SK-N-SH (cell line): ENCODE results near the gene SETBP1.

Experiments
- EP300 ChIP-seq, 2 experiments: IDR thresholded peaks; 2 replicates each; pipeline versions ENCODE4 v1.4.0 to v1.6.1; 2012; ENCODE audit warnings: borderline replicate concordance in 1 of 2, low read depth in 1 of 2, low read length in 1 of 2
- FOXJ3 ChIP-seq: sonication (generic); formaldehyde crosslinking; IDR thresholded peaks from 2 replicates; pipeline ENCODE4 v1.5.1; 2020; ENCODE audit warnings: mild to moderate bottlenecking, missing genetic modification reagents
- FOXM1 ChIP-seq: IDR thresholded peaks from 2 replicates; pipeline ENCODE4 v1.4.0; 2012; ENCODE audit warnings: low read depth, mild to moderate bottlenecking
- MXI1 ChIP-seq: IDR thresholded peaks from 2 replicates; pipeline ENCODE4 v1.6.1; 2012; ENCODE audit warnings: mild to moderate bottlenecking, low read depth, low read length, improper control_type of control experiment
- NFIC ChIP-seq: IDR thresholded peaks from 2 replicates; pipeline ENCODE4 v1.4.0; 2012; ENCODE audit warnings: borderline replicate concordance
- POLR2AphosphoS5 ChIP-seq: IDR thresholded peaks from 2 replicates; pipeline ENCODE4 v1.6.1; 2012; ENCODE audit warnings: low read depth, low read length
- TF ChIP-seq, protein P1 (sequence below): fragments of 200-600 bp; sonication (generic); IDR thresholded peaks from 2 replicates; pipeline ENCODE4 v1.6.1; 2017; ENCODE audit warnings: antibody characterized with exemption, mild to moderate bottlenecking, moderate library complexity
- TF ChIP-seq, protein P2 (sequence below): IDR thresholded peaks from 2 replicates; pipeline ENCODE4 v1.6.1; 2012; ENCODE audit warnings: mild to moderate bottlenecking, low read depth, low read length, moderate library complexity
- TF ChIP-seq, protein P3 (sequence below): IDR thresholded peaks from 2 replicates; pipeline ENCODE4 v1.4.0; 2012; ENCODE audit warnings: low read depth

DNA sequence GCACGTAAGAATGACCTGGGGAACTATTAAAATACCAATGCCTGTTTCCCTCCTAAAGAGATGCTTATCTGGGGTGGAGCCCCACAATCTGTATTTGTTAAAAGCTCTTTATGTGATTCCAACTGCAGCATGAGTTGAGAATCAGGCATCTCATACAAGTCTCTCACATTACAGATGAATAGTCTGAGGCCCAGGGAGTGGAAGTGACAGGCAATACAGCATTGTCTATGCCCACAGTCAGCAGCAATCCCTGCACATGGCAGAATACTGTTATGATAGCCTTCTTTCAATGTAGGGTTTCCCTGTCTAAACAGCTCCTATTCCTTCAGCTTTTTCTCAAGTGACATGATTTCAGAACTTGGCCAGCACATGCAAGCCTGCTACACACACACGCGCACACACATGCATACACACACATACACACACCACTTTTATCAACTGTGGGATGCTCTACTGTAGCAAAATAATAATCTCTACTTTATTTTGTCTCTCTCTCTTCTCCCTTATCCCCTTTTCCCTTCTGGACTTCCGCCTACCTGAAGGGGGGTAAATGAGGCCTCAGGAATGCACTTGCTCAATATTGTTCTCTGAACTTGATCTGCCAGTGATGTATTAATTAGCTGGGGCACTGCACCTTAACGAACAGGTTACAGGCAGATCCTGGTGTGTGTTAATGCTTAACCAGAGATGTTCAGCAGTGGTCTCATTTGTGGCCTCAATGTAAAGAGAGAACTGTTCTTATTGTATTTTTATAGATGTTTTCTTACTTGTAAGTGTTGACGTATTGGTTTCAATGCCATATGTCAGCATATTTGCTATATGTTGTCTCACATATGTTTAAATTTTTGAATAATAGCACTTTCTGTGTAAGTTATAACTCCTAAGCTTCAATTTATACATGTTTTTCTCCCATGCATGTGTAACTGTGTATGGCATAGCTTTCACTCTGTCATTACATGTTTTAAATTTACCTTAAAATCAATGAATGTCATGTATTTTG, 116.0 kb downstream of the SETBP1 start:
- no peak for TF ChIP-seq FOXM1
- TF ChIP-seq NFIC: no peak
- TF ChIP-seq EP300 (IDR thresholded peaks at IDR 0.05; ENCODE audit: borderline replicate concordance in 1 of 2, low read depth in 1 of 2, low read length in 1 of 2): no peak
- TF ChIP-seq, protein P1, sequence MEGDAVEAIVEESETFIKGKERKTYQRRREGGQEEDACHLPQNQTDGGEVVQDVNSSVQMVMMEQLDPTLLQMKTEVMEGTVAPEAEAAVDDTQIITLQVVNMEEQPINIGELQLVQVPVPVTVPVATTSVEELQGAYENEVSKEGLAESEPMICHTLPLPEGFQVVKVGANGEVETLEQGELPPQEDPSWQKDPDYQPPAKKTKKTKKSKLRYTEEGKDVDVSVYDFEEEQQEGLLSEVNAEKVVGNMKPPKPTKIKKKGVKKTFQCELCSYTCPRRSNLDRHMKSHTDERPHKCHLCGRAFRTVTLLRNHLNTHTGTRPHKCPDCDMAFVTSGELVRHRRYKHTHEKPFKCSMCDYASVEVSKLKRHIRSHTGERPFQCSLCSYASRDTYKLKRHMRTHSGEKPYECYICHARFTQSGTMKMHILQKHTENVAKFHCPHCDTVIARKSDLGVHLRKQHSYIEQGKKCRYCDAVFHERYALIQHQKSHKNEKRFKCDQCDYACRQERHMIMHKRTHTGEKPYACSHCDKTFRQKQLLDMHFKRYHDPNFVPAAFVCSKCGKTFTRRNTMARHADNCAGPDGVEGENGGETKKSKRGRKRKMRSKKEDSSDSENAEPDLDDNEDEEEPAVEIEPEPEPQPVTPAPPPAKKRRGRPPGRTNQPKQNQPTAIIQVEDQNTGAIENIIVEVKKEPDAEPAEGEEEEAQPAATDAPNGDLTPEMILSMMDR: no peak
- TF ChIP-seq MXI1: no peak
- TF ChIP-seq POLR2AphosphoS5: no peak
- no peak for TF ChIP-seq FOXJ3 (CRISPR knock-in tag)
- TF ChIP-seq, protein P2, sequence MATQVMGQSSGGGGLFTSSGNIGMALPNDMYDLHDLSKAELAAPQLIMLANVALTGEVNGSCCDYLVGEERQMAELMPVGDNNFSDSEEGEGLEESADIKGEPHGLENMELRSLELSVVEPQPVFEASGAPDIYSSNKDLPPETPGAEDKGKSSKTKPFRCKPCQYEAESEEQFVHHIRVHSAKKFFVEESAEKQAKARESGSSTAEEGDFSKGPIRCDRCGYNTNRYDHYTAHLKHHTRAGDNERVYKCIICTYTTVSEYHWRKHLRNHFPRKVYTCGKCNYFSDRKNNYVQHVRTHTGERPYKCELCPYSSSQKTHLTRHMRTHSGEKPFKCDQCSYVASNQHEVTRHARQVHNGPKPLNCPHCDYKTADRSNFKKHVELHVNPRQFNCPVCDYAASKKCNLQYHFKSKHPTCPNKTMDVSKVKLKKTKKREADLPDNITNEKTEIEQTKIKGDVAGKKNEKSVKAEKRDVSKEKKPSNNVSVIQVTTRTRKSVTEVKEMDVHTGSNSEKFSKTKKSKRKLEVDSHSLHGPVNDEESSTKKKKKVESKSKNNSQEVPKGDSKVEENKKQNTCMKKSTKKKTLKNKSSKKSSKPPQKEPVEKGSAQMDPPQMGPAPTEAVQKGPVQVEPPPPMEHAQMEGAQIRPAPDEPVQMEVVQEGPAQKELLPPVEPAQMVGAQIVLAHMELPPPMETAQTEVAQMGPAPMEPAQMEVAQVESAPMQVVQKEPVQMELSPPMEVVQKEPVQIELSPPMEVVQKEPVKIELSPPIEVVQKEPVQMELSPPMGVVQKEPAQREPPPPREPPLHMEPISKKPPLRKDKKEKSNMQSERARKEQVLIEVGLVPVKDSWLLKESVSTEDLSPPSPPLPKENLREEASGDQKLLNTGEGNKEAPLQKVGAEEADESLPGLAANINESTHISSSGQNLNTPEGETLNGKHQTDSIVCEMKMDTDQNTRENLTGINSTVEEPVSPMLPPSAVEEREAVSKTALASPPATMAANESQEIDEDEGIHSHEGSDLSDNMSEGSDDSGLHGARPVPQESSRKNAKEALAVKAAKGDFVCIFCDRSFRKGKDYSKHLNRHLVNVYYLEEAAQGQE: no peak
- TF ChIP-seq, protein P3, sequence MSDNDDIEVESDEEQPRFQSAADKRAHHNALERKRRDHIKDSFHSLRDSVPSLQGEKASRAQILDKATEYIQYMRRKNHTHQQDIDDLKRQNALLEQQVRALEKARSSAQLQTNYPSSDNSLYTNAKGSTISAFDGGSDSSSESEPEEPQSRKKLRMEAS: no peak
